ENCODE measurements around the gene ZNF414. TPM values are rescaled to one million over a fixed set of nuclear protein-coding genes. Genes with fewer than 3 reads are reported as not detected.

The ZNF414 gene
- total RNA-seq, 2 donors from 2014 or later: 18.4 to 19.1 TPM

- no peaks in the 10 kb centered on the region for H3K9me3 Mint-ChIP-seq
- no peak overlapping the region for H3K4me3 Mint-ChIP-seq
- peaks cover 56% of the 10 kb centered on the region for H3K36me3 Mint-ChIP-seq (ENCODE audit: low read depth)
- peaks cover 21% of the 10 kb centered on the region for H3K4me1 Mint-ChIP-seq
- H3K27me3 Mint-ChIP-seq: no peaks in the 10 kb centered on the region
- no peak for ATAC-seq (replicated peaks)
- no peak overlapping the region for H3K27ac Mint-ChIP-seq
Measured at GRCh38 chr19:8489561-8490394, 24.2 kb downstream of the ZNF414 start.

- H3K36me3 Mint-ChIP-seq (ENCODE audit: low read depth): peaks cover 70% of the 10 kb centered on the region
- peak overlapping the region; percentile 88 for H3K27ac Mint-ChIP-seq
- no peaks in the 10 kb centered on the region for H3K27me3 Mint-ChIP-seq
- H3K4me3 Mint-ChIP-seq: peak overlapping the region; percentile 67
- no peak for ATAC-seq (replicated peaks)
- H3K4me1 Mint-ChIP-seq: peaks cover 21% of the 10 kb centered on the region
- H3K9me3 Mint-ChIP-seq: no peaks in the 10 kb centered on the region
Measured at GRCh38 chr19:8488365-8488764, 25.6 kb downstream of the ZNF414 start.

- H3K27me3 Mint-ChIP-seq: no peaks in the 10 kb centered on the region
- ATAC-seq (replicated peaks): peak; percentile 95
- H3K9me3 Mint-ChIP-seq: no peaks in the 10 kb centered on the region
- H3K36me3 Mint-ChIP-seq (ENCODE audit: low read depth): peaks cover 81% of the 10 kb centered on the region
- H3K4me1 Mint-ChIP-seq: peaks cover 21% of the 10 kb centered on the region
- peak overlapping the region; percentile 67 for H3K4me3 Mint-ChIP-seq
- H3K27ac Mint-ChIP-seq: peak overlapping the region; percentile 88
Measured at GRCh38 chr19:8487137-8487851, 26.7 kb downstream of the ZNF414 start.

GRCh38 chr19:8486661-8487136 is 27.3 kb downstream of the ZNF414 start:
- Mint-ChIP-seq H3K4me1 (peaks cover 22% of the 10 kb centered on the region), H3K36me3 (ENCODE audit: low read depth) (peaks cover 86% of the 10 kb centered on the region), H3K4me3 (peak overlapping the region; percentile 67), H3K9me3 (no peaks in the 10 kb centered on the region), H3K27ac (peak overlapping the region; percentile 88), H3K27me3 (no peaks in the 10 kb centered on the region)
- peak; percentile 0 for ATAC-seq (replicated peaks)

GRCh38 chr19:8485561-8486371 is 28.2 kb downstream of the ZNF414 start:
- Mint-ChIP-seq H3K27ac (peak overlapping the region; percentile 88), H3K9me3 (no peaks in the 10 kb centered on the region), H3K4me3 (peak overlapping the region; percentile 67), H3K36me3 (ENCODE audit: low read depth) (peaks cover 96% of the 10 kb centered on the region), H3K27me3 (no peaks in the 10 kb centered on the region), H3K4me1 (peaks cover 31% of the 10 kb centered on the region)
- ATAC-seq (replicated peaks): no peak

- peaks cover 33% of the 10 kb centered on the region for H3K4me1 Mint-ChIP-seq
- no peak overlapping the region for H3K27ac Mint-ChIP-seq
- H3K9me3 Mint-ChIP-seq: no peaks in the 10 kb centered on the region
- no peak overlapping the region for H3K4me3 Mint-ChIP-seq
- no peak for ATAC-seq (replicated peaks)
- H3K36me3 Mint-ChIP-seq (ENCODE audit: low read depth): peaks cover 95% of the 10 kb centered on the region
- H3K27me3 Mint-ChIP-seq: no peaks in the 10 kb centered on the region
Measured at GRCh38 chr19:8484331-8484894, 29.6 kb downstream of the ZNF414 start.

- no peak for ATAC-seq (replicated peaks)
- H3K4me3 Mint-ChIP-seq: no peak overlapping the region
- peaks cover 95% of the 10 kb centered on the region for H3K36me3 Mint-ChIP-seq (ENCODE audit: low read depth)
- H3K27ac Mint-ChIP-seq: peak overlapping the region; percentile 18
- no peaks in the 10 kb centered on the region for H3K27me3 Mint-ChIP-seq
- peaks cover 34% of the 10 kb centered on the region for H3K4me1 Mint-ChIP-seq
- no peaks in the 10 kb centered on the region for H3K9me3 Mint-ChIP-seq
Measured at GRCh38 chr19:8483165-8483564, 30.8 kb downstream of the ZNF414 start.

- H3K9me3 Mint-ChIP-seq: no peaks in the 10 kb centered on the region
- peaks cover 95% of the 10 kb centered on the region for H3K36me3 Mint-ChIP-seq (ENCODE audit: low read depth)
- no peak overlapping the region for H3K4me3 Mint-ChIP-seq
- no peak for ATAC-seq (replicated peaks)
- H3K27me3 Mint-ChIP-seq: no peaks in the 10 kb centered on the region
- peak overlapping the region; percentile 18 for H3K27ac Mint-ChIP-seq
- H3K4me1 Mint-ChIP-seq: peaks cover 33% of the 10 kb centered on the region
Measured at GRCh38 chr19:8482696-8483095, 31.3 kb downstream of the ZNF414 start.

- Mint-ChIP-seq H3K27me3 (no peaks in the 10 kb centered on the region), H3K36me3 (ENCODE audit: low read depth) (peaks cover 95% of the 10 kb centered on the region), H3K4me3 (no peak overlapping the region), H3K4me1 (peaks cover 23% of the 10 kb centered on the region), H3K9me3 (no peaks in the 10 kb centered on the region), H3K27ac (peak overlapping the region; percentile 52)
- ATAC-seq (replicated peaks): no peak
Measured at GRCh38 chr19:8481616-8482015, 32.4 kb downstream of the ZNF414 start.

- Mint-ChIP-seq H3K4me3 (no peak overlapping the region), H3K36me3 (ENCODE audit: low read depth) (peaks cover 95% of the 10 kb centered on the region), H3K4me1 (peaks cover 20% of the 10 kb centered on the region), H3K27me3 (no peaks in the 10 kb centered on the region), H3K9me3 (no peaks in the 10 kb centered on the region), H3K27ac (peak overlapping the region; percentile 52)
- ATAC-seq (replicated peaks): no peak
Measured at GRCh38 chr19:8481201-8481600, 32.8 kb downstream of the ZNF414 start.

GRCh38 chr19:8478598-8478997 is 35.4 kb downstream of the ZNF414 start:
- Mint-ChIP-seq H3K27ac (peak overlapping the region; percentile 71), H3K36me3 (ENCODE audit: low read depth) (peaks cover 95% of the 10 kb centered on the region), H3K27me3 (no peaks in the 10 kb centered on the region), H3K9me3 (no peaks in the 10 kb centered on the region), H3K4me3 (no peak overlapping the region), H3K4me1 (peaks cover 25% of the 10 kb centered on the region)
- no peak for ATAC-seq (replicated peaks)

- Mint-ChIP-seq H3K9me3 (no peaks in the 10 kb centered on the region), H3K4me1 (peaks cover 28% of the 10 kb centered on the region), H3K36me3 (ENCODE audit: low read depth) (peaks cover 95% of the 10 kb centered on the region), H3K27ac (peak overlapping the region; percentile 71), H3K27me3 (no peaks in the 10 kb centered on the region), H3K4me3 (no peak overlapping the region)
- no peak for ATAC-seq (replicated peaks)
Measured at GRCh38 chr19:8477889-8478288, 36.1 kb downstream of the ZNF414 start.

- H3K9me3 Mint-ChIP-seq: no peaks in the 10 kb centered on the region
Measured at GRCh38 chr19:8476524-8476923, 37.4 kb downstream of the ZNF414 start.

GRCh38 chr19:8475005-8475404 is 39.0 kb downstream of the ZNF414 start:
- Mint-ChIP-seq H3K27ac (peak overlapping the region; percentile 65), H3K9me3 (no peaks in the 10 kb centered on the region), H3K4me3 (no peak overlapping the region), H3K27me3 (no peaks in the 10 kb centered on the region), H3K4me1 (peaks cover 16% of the 10 kb centered on the region), H3K36me3 (ENCODE audit: low read depth) (peaks cover 95% of the 10 kb centered on the region)
- ATAC-seq (replicated peaks): no peak

More at GRCh38 chr19:8476524-8476923, 37.4 kb downstream of the ZNF414 start:
- Mint-ChIP-seq H3K27me3 (no peaks in the 10 kb centered on the region), H3K4me1 (peaks cover 26% of the 10 kb centered on the region), H3K27ac (peak overlapping the region; percentile 65), H3K4me3 (no peak overlapping the region), H3K36me3 (ENCODE audit: low read depth) (peaks cover 95% of the 10 kb centered on the region)
- ATAC-seq (replicated peaks): no peak
